B cell (primary cell): ENCODE measurements around the gene CACHD1. TPM values are rescaled to one million over a fixed set of nuclear protein-coding genes. Genes with fewer than 3 reads are reported as not detected.

ENCODE experiments used
- ATAC-seq: fragments of 200-7000 bp; cut with Tn5 transposase; one replicate; pipeline ENCODE4 v1.10.0; 2021; ENCODE audit warnings: low read depth, mild to moderate bottlenecking, moderate number of reproducible peaks, moderate library complexity
- CTCF ChIA-PET: fragments of 350-600 bp; sonication (Branson Sonifier 250); formaldehyde crosslinking; loops from one replicate; lab custom pipeline; 2021; ENCODE audit warnings: antibody characterized with exemption, inconsistent platforms; lab: Charles Lee
- POLR2A ChIA-PET: fragments of 350-600 bp; sonication (Branson Sonifier 250); formaldehyde crosslinking; loops from one replicate; lab custom pipeline; 2021; ENCODE audit warnings: antibody characterized with exemption; lab: Charles Lee
- DNase-seq: peaks from one replicate; pipeline ENCODE4 v3.0.0; 2013
- H2AFZ ChIP-seq: 2 replicates; pipeline ENCODE4 v1.6.1; 2012; ENCODE audit warnings: mild to moderate bottlenecking, low read depth, low read length; ENCODE audit not compliant: insufficient read depth, poor library complexity, severe bottlenecking
- H3K27ac ChIP-seq, 2 donors: 1 replicate in 1 of 2; 2 replicates in 1 of 2; pipeline ENCODE4 v1.5.1; 2012 to 2013; ENCODE audit warnings: low read length in 2 of 2, mild to moderate bottlenecking in 2 of 2, moderate library complexity in 1 of 2
- H3K27me3 ChIP-seq, 4 experiments: fragments of 200-600 bp in 1 of 4; sonication (generic) in 1 of 4; replicated peaks in 1 of 4; 1 replicate in 2 of 4; 2 replicates in 2 of 4; pipeline versions ENCODE4 v1.6.1 to v1.7.0; 2013 to 2016; ENCODE audit warnings: low read length in 3 of 4, mild to moderate bottlenecking in 2 of 4, mixed read lengths in 1 of 4, moderate library complexity in 1 of 4; ENCODE audit not compliant: insufficient read depth in 4 of 4, control insufficient read depth in 3 of 4; ENCODE audit errors: control extremely low read depth in 1 of 4
- H3K36me3 ChIP-seq, 2 experiments: replicated peaks in 1 of 2; 1 replicate in 1 of 2; 2 replicates in 1 of 2; pipeline versions ENCODE4 v1.6.1 to v1.7.1; 2013; ENCODE audit warnings: low read length in 1 of 2; ENCODE audit not compliant: insufficient read depth in 2 of 2, control insufficient read depth in 1 of 2; ENCODE audit errors: control extremely low read depth in 1 of 2, extremely low read depth in 1 of 2
- H3K4me1 ChIP-seq, 2 donors: fragments of 200-600 bp in 1 of 2; sonication (generic) in 1 of 2; 1 replicate in 1 of 2; 2 replicates in 1 of 2; pipeline versions ENCODE4 v1.5.1 to v1.6.1; 2013 to 2017; ENCODE audit warnings: low read length in 2 of 2; ENCODE audit not compliant: control insufficient read depth in 2 of 2, insufficient read depth in 2 of 2
- H3K4me2 ChIP-seq: replicated peaks from 2 replicates; pipeline ENCODE3; 2012; ENCODE audit warnings: mild to moderate bottlenecking, low read depth, low read length; ENCODE audit not compliant: poor library complexity, severe bottlenecking
- H3K4me3 ChIP-seq, 5 experiments: fragments of 200-600 bp in 1 of 5; sonication (generic) in 1 of 5; 1 replicate in 3 of 5; 2 replicates in 2 of 5; pipeline versions ENCODE4 v1.5.1 to v1.7.0; 2011 to 2016; ENCODE audit warnings: low read length in 4 of 5, mild to moderate bottlenecking in 4 of 5, low read depth in 2 of 5, control low read depth in 1 of 5, moderate library complexity in 1 of 5; ENCODE audit not compliant: insufficient read depth in 1 of 5; ENCODE audit errors: control extremely low read depth in 1 of 5, extremely low read depth in 1 of 5
- H3K79me2 ChIP-seq: fragments of 200-600 bp; sonication (generic); one replicate; pipeline ENCODE4 v1.6.0; 2016; ENCODE audit warnings: low read length; ENCODE audit not compliant: control insufficient read depth, insufficient read depth
- H3K9ac ChIP-seq: fragments of 200-600 bp; sonication (generic); 2 replicates; pipeline ENCODE4 v1.6.1; 2017; ENCODE audit warnings: mild to moderate bottlenecking, low read length, moderate library complexity
- H3K9me3 ChIP-seq, 3 donors: one replicate each; pipeline versions ENCODE4 v1.6.1 to v1.7.1; 2013; ENCODE audit warnings: low read length in 2 of 3; ENCODE audit not compliant: control insufficient read depth in 2 of 3, insufficient read depth in 1 of 3; ENCODE audit errors: control extremely low read depth in 1 of 3
- H4K20me1 ChIP-seq: 2 replicates; pipeline ENCODE4 v1.6.0; 2012; ENCODE audit warnings: mild to moderate bottlenecking, low read length; ENCODE audit not compliant: insufficient read depth, control insufficient read depth, poor library complexity, severe bottlenecking
- H3K27ac Mint-ChIP-seq: one replicate; pipeline ENCODE4 v1.8.0; 2021; ENCODE audit warnings: mixed read lengths
- H3K27me3 Mint-ChIP-seq: one replicate; pipeline ENCODE4 v1.8.0; 2021; ENCODE audit warnings: mixed read lengths
- H3K4me1 Mint-ChIP-seq: one replicate; pipeline ENCODE4 v1.8.0; 2021; ENCODE audit warnings: mixed read lengths
- H3K4me3 Mint-ChIP-seq: one replicate; pipeline ENCODE4 v1.8.0; 2021; ENCODE audit warnings: mixed read lengths
- H3K9me3 Mint-ChIP-seq: one replicate; pipeline ENCODE4 v1.8.0; 2022; ENCODE audit warnings: mixed read lengths; ENCODE audit not compliant: insufficient read depth
- EZH2 ChIP-seq: IDR thresholded peaks from 2 replicates; pipeline ENCODE4 v1.6.1; 2012; ENCODE audit warnings: borderline replicate concordance, low read depth, mild to moderate bottlenecking, moderate library complexity, low read length; ENCODE audit not compliant: insufficient read depth, poor library complexity, severe bottlenecking
- WGBS: methylation state at CpG from one replicate; pipeline ENCODE4 v1.1.5; 2013; ENCODE audit warnings: missing lambda C conversion rate; ENCODE audit not compliant: insufficient coverage; 5-methylcytosine and 5-hydroxymethylcytosine counted together
- intact Hi-C: fragments of 100-400 bp; cut with micrococcal nuclease; formaldehyde crosslinking; loops from one replicate; pipeline ENCODE4 v1.10.0; 2022
- polyA plus RNA-seq: library from polyadenylated mRNA; depleted of rRNA; stranded (reverse); fragments of >200 nt; gene quantifications from 2 replicates; pipeline ENCODE4 v1.2.3, GENCODE V29; 2012
- total RNA-seq, 2 donors: library from RNA; stranded (reverse); fragments of 120-200 nt in 1 of 2; gene quantifications; 1 replicate in 1 of 2; 2 replicates in 1 of 2; pipeline versions ENCODE4 v1.2.3 to v1.2.4, GENCODE V29; 2013 to 2022
- TF ChIP-seq, protein P1 (sequence below): fragments of 200-600 bp; IDR thresholded peaks from one replicate; pipeline ENCODE4 v1.8.0; 2022; ENCODE audit warnings: antibody characterized with exemption, mild to moderate bottlenecking

CACHD1 gene
- total and polyA plus RNA-seq, 2 donors (not counting 1 experiment from before 2014, with no cell fraction given) = not detected

DNA sequence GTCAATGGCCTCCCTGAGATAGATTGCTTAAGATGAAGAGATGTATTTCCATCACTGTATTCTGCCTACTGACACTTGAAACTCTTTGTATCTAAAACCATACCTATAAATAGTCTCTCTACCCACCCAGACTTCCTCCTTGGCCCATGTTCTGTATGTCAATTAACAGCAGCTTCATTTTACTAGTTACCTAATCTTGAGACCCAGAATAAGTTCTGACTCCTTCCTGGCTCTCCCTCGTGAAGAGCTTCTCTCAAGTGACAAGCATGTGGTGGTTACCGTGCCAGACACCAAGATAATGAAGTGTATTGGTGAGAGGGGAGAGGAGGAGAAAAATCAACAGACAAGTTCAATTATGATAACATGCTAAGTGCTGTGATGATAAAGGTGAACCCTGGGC lies 146.1 kb downstream of the CACHD1 start:
- POLR2A ChIA-PET = no interaction called here
- intact Hi-C loops = no loop called here
- no peak for DNase-seq
- Mint-ChIP-seq H3K4me1 (peaks cover 16% of the 10 kb centered on the region), H3K27me3 (peaks cover 9% of the 10 kb centered on the region), H3K27ac (no peak overlapping the region), H3K9me3 (peaks cover 5% of the 10 kb centered on the region), H3K4me3 (peak overlapping the region; percentile 1)
- TF ChIP-seq EZH2 = no peak
- TF ChIP-seq, protein P1, sequence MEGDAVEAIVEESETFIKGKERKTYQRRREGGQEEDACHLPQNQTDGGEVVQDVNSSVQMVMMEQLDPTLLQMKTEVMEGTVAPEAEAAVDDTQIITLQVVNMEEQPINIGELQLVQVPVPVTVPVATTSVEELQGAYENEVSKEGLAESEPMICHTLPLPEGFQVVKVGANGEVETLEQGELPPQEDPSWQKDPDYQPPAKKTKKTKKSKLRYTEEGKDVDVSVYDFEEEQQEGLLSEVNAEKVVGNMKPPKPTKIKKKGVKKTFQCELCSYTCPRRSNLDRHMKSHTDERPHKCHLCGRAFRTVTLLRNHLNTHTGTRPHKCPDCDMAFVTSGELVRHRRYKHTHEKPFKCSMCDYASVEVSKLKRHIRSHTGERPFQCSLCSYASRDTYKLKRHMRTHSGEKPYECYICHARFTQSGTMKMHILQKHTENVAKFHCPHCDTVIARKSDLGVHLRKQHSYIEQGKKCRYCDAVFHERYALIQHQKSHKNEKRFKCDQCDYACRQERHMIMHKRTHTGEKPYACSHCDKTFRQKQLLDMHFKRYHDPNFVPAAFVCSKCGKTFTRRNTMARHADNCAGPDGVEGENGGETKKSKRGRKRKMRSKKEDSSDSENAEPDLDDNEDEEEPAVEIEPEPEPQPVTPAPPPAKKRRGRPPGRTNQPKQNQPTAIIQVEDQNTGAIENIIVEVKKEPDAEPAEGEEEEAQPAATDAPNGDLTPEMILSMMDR = no peak
- Histone ChIP-seq H3K9ac (peak overlapping the region; percentile 7), H3K9me3 (peaks cover 0 to 1% (median under 1%) of the 10 kb centered on the region in 3 donors), H3K27me3 (no peaks in the 10 kb centered on the region), H4K20me1 (no peaks in the 10 kb centered on the region), H2AFZ (peak overlapping the region; percentile 53), H3K4me2 (peak overlapping the region; percentile 42), H3K4me1 (peaks cover 11% of the 10 kb centered on the region in 2 donors), H3K27ac (no peak overlapping the region), H3K79me2 (no peaks in the 10 kb centered on the region), H3K36me3 (no peaks in the 10 kb centered on the region), H3K4me3 (peak overlapping the region in 1 of 5 experiments; percentile 7)
- WGBS = 28% methylated on average over 2 of the region's 2 CpGs
- ATAC-seq = no peak
- CTCF ChIA-PET = no interaction called here

DNA sequence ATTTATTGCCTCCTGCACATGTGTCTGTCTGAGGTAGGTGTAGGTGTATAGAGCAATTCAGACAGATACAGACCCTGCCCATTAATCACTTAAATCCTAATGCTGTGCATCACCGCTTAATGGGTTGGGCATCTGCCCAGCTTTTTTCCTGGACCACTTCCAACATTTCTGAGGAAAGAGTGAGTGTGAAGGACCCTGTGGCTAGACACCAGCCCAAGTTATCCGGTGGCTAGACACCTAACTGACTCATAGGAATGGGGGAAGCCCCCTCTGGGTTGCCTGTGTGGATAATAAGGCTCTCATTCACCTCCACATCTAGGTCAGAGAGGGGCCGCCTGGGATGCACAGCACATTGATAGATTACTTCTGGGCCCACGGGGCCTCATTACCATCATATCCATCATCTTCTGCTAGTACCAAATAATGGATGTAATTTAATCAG lies 153.8 kb downstream of the CACHD1 start:
- DNase-seq (no peak), ATAC-seq (no peak)
- CTCF ChIA-PET = interaction anchor here (0.7 kb wide), 1 partner anchor 13 kb away, joined by 3 read pairs; no protein-coding TSS in a partner anchor
- H3K4me3 ChIP-seq = no peak overlapping the region
- intact Hi-C loops = no loop called here
- H4K20me1 ChIP-seq = no peaks in the 10 kb centered on the region
- TF ChIP-seq EZH2 = no peak
- TF ChIP-seq, protein P1 = no peak
- H3K9me3 ChIP-seq = no peaks in the 10 kb centered on the region
- H2AFZ ChIP-seq = no peak overlapping the region
- peaks cover 2% of the 10 kb centered on the region for H3K4me1 Mint-ChIP-seq
- H3K4me3 Mint-ChIP-seq = no peak overlapping the region
- H3K27ac ChIP-seq = no peak overlapping the region
- no peaks in the 10 kb centered on the region for H3K36me3 ChIP-seq
- no peak overlapping the region for H3K27ac Mint-ChIP-seq
- no peaks in the 10 kb centered on the region for H3K27me3 ChIP-seq
- peaks cover 11% of the 10 kb centered on the region for H3K27me3 Mint-ChIP-seq
- H3K9me3 Mint-ChIP-seq = no peaks in the 10 kb centered on the region
- no peak overlapping the region for H3K4me2 ChIP-seq
- no CpG with 5 or more reads among the region's 4 CpGs for WGBS
- POLR2A ChIA-PET = no interaction called here
- H3K79me2 ChIP-seq = no peaks in the 10 kb centered on the region
- H3K9ac ChIP-seq = no peak overlapping the region
- no peaks in the 10 kb centered on the region for H3K4me1 ChIP-seq
